ENCODE results near the gene RTL1.

The RTL1 gene

GRCh38 chr14:100881211-100882025, 22.1 kb downstream of the RTL1 start:
- no peak for DNase-seq

- no peak for DNase-seq
These were observed 23.0 kb downstream of the RTL1 start for GRCh38 chr14:100880271-100881101.

GRCh38 chr14:100879782-100880181, 23.7 kb downstream of the RTL1 start:
- no peak for DNase-seq

GRCh38 chr14:100879194-100879593, 24.3 kb downstream of the RTL1 start:
- no peak for DNase-seq

- DNase-seq = no peak
These were observed 25.0 kb downstream of the RTL1 start for GRCh38 chr14:100878271-100879146.

GRCh38 chr14:100875861-100876590, 27.5 kb downstream of the RTL1 start:
- DNase-seq = no peak

GRCh38 chr14:100875126-100875525, 28.4 kb downstream of the RTL1 start:
- DNase-seq = no peak

- no peak for DNase-seq
These were observed 29.0 kb downstream of the RTL1 start for GRCh38 chr14:100874411-100875091.

- no peak for DNase-seq
These were observed 29.5 kb downstream of the RTL1 start for GRCh38 chr14:100874051-100874410.

- no peak for DNase-seq
These were observed 30.4 kb downstream of the RTL1 start for GRCh38 chr14:100873096-100873482.

- no peak for DNase-seq
These were observed 31.0 kb downstream of the RTL1 start for GRCh38 chr14:100872259-100873095.

- DNase-seq = no peak
These were observed 32.0 kb downstream of the RTL1 start for GRCh38 chr14:100871234-100872186.

- DNase-seq = no peak
These were observed 34.7 kb downstream of the RTL1 start for GRCh38 chr14:100868621-100869370.

GRCh38 chr14:100867631-100868315, 35.7 kb downstream of the RTL1 start:
- DNase-seq = no peak

GRCh38 chr14:100866666-100867630, 36.6 kb downstream of the RTL1 start:
- DNase-seq = no peak

GRCh38 chr14:100865682-100866591, 37.6 kb downstream of the RTL1 start:
- DNase-seq = no peak
